Measurements from ENCODE around the gene DCPS.

DNA sequence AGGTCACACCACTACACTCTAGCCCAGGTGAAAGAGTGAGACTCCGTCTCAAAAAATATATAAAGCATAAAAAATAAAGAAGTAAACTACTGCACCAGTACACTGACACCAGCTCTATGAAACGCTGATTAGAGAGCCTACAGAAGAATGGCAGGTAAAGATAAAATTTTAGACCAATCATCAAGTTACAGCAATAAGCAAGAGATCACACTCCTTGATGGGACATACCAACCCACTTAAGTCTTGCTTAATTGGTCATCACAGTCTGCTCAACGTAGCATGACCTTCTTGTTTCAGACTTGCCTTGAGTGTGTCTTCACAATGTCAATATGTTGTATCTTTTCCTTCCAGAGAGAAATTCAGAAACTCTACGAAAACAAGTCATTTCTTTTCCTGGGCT, 47.6 kb upstream of the DCPS start:
- TF ChIP-seq CTCF (IDR thresholded peaks at IDR 0.05) (no peak), POLR2A (IDR thresholded peaks at IDR 0.05) (no peak)

All from body of pancreas (tissue), 4 donors.